OCI-LY7 (cell line): ENCODE data around the gene ADGRG3.

ENCODE experiments used
- CTCF ChIP-seq: fragments of 200-600 bp; sonication (generic); conservative IDR thresholded peaks from 2 replicates; pipeline ENCODE4 v1.5.1; 2014; ENCODE audit warnings: mild to moderate bottlenecking, antibody characterized with exemption, low read length, moderate library complexity, mixed read lengths
- EZH2phosphoT487 ChIP-seq: fragments of 200-600 bp; sonication (generic); IDR thresholded peaks from 2 replicates; pipeline ENCODE4 v1.6.1; 2018; ENCODE audit warnings: low read depth, borderline replicate concordance, mild to moderate bottlenecking, mixed run types, antibody characterized with exemption, low read length, moderate library complexity, mixed read lengths

GRCh38 chr16:57687363-57687929 is 19.3 kb downstream of the ADGRG3 start:
- TF ChIP-seq EZH2phosphoT487 (no peak), CTCF (no peak)
